ENCODE results near the gene MYO3B. TPM values are rescaled to one million over a fixed set of nuclear protein-coding genes. Genes with fewer than 3 reads are reported as not detected.

MYO3B gene
- total RNA-seq, 2 donors from 2014 or later, result 0.31 TPM; not detected in 1

- no peak overlapping the region for H3K4me3 Mint-ChIP-seq
- H3K9me3 Mint-ChIP-seq, result no peaks in the 10 kb centered on the region
- H3K27me3 Mint-ChIP-seq, result no peaks in the 10 kb centered on the region
- no peaks in the 10 kb centered on the region for H3K4me1 Mint-ChIP-seq (ENCODE audit: low read depth in 2 of 2)
- H3K27ac Mint-ChIP-seq, result no peak overlapping the region
- DNase-seq (ENCODE audit: low spot score), result no peak
- ATAC-seq, result no peak
- no peaks in the 10 kb centered on the region for H3K36me3 Mint-ChIP-seq
These were observed 29.8 kb upstream of the MYO3B start for GRCh38 chr2:170148161-170148560.

- no peaks in the 10 kb centered on the region for H3K9me3 Mint-ChIP-seq
- H3K36me3 Mint-ChIP-seq, result no peaks in the 10 kb centered on the region
- DNase-seq (ENCODE audit: low spot score), result no peak
- no peak overlapping the region for H3K27ac Mint-ChIP-seq
- no peak overlapping the region for H3K4me3 Mint-ChIP-seq
- no peaks in the 10 kb centered on the region for H3K4me1 Mint-ChIP-seq (ENCODE audit: low read depth in 2 of 2)
- H3K27me3 Mint-ChIP-seq, result peaks cover 0 to 8% of the 10 kb centered on the region in 2 donors
- ATAC-seq, result peak in 1 of 2 donors; percentile 28
These were observed 25.5 kb upstream of the MYO3B start for GRCh38 chr2:170152421-170152820.

- H3K27me3 Mint-ChIP-seq, result peaks cover 0 to 11% of the 10 kb centered on the region in 2 donors
- no peak for DNase-seq (ENCODE audit: low spot score)
These were observed 22.8 kb upstream of the MYO3B start for GRCh38 chr2:170155022-170155722.

GRCh38 chr2:170155723-170156253 lies 22.2 kb upstream of the MYO3B start:
- no peaks in the 10 kb centered on the region for H3K9me3 Mint-ChIP-seq
- DNase-seq (ENCODE audit: low spot score), result no peak
- no peaks in the 10 kb centered on the region for H3K4me1 Mint-ChIP-seq (ENCODE audit: low read depth in 2 of 2)
- no peak for ATAC-seq
- peaks cover 0 to 11% of the 10 kb centered on the region in 2 donors for H3K27me3 Mint-ChIP-seq
- H3K4me3 Mint-ChIP-seq, result no peak overlapping the region
- H3K27ac Mint-ChIP-seq, result no peak overlapping the region
- H3K36me3 Mint-ChIP-seq, result no peaks in the 10 kb centered on the region

More at GRCh38 chr2:170155022-170155722, 22.8 kb upstream of the MYO3B start:
- ATAC-seq, result peak in 1 of 2 donors; percentile 21
- no peaks in the 10 kb centered on the region for H3K9me3 Mint-ChIP-seq
- no peaks in the 10 kb centered on the region for H3K4me1 Mint-ChIP-seq (ENCODE audit: low read depth in 2 of 2)
- no peak overlapping the region for H3K4me3 Mint-ChIP-seq
- H3K27ac Mint-ChIP-seq, result no peak overlapping the region
- H3K36me3 Mint-ChIP-seq, result no peaks in the 10 kb centered on the region

- no peak for DNase-seq (ENCODE audit: low spot score)
These were observed 21.4 kb upstream of the MYO3B start for GRCh38 chr2:170156592-170156991.

GRCh38 chr2:170157025-170157684 lies 20.8 kb upstream of the MYO3B start:
- Mint-ChIP-seq H3K4me3 (no peak overlapping the region), H3K27me3 (peaks cover 11 to 16% of the 10 kb centered on the region in 2 donors), H3K9me3 (no peaks in the 10 kb centered on the region), H3K27ac (no peak overlapping the region), H3K36me3 (no peaks in the 10 kb centered on the region), H3K4me1 (ENCODE audit: low read depth in 2 of 2) (no peaks in the 10 kb centered on the region)
- DNase-seq (ENCODE audit: low spot score), result no peak
- no peak for ATAC-seq

More at GRCh38 chr2:170156592-170156991, 21.4 kb upstream of the MYO3B start:
- H3K4me3 Mint-ChIP-seq, result no peak overlapping the region
- no peaks in the 10 kb centered on the region for H3K9me3 Mint-ChIP-seq
- H3K27me3 Mint-ChIP-seq, result peaks cover 5 to 13% of the 10 kb centered on the region in 2 donors
- no peak overlapping the region for H3K27ac Mint-ChIP-seq
- no peak for ATAC-seq
- no peaks in the 10 kb centered on the region for H3K4me1 Mint-ChIP-seq (ENCODE audit: low read depth in 2 of 2)
- no peaks in the 10 kb centered on the region for H3K36me3 Mint-ChIP-seq

- peaks cover 16 to 22% of the 10 kb centered on the region in 2 donors for H3K27me3 Mint-ChIP-seq
- H3K9me3 Mint-ChIP-seq, result no peaks in the 10 kb centered on the region
- H3K4me3 Mint-ChIP-seq, result no peak overlapping the region
- no peak overlapping the region for H3K27ac Mint-ChIP-seq
- no peaks in the 10 kb centered on the region for H3K36me3 Mint-ChIP-seq
- H3K4me1 Mint-ChIP-seq (ENCODE audit: low read depth in 2 of 2), result no peaks in the 10 kb centered on the region
- DNase-seq (ENCODE audit: low spot score) (no peak), ATAC-seq (no peak)
These were observed 18.9 kb upstream of the MYO3B start for GRCh38 chr2:170159060-170159459.

GRCh38 chr2:170161516-170162270 lies 16.3 kb upstream of the MYO3B start:
- H3K4me1 Mint-ChIP-seq (ENCODE audit: low read depth in 2 of 2), result no peaks in the 10 kb centered on the region
- peaks cover 12 to 22% of the 10 kb centered on the region in 2 donors for H3K27me3 Mint-ChIP-seq
- DNase-seq (ENCODE audit: low spot score), result no peak
- ATAC-seq, result no peak
- H3K9me3 Mint-ChIP-seq, result no peaks in the 10 kb centered on the region
- no peak overlapping the region for H3K27ac Mint-ChIP-seq
- H3K36me3 Mint-ChIP-seq, result no peaks in the 10 kb centered on the region
- H3K4me3 Mint-ChIP-seq, result no peak overlapping the region

- no peaks in the 10 kb centered on the region for H3K4me1 Mint-ChIP-seq (ENCODE audit: low read depth in 2 of 2)
- H3K9me3 Mint-ChIP-seq, result no peaks in the 10 kb centered on the region
- H3K4me3 Mint-ChIP-seq, result no peak overlapping the region
- no peak overlapping the region for H3K27ac Mint-ChIP-seq
- H3K27me3 Mint-ChIP-seq, result peaks cover 8 to 22% of the 10 kb centered on the region in 2 donors
- ATAC-seq (no peak), DNase-seq (ENCODE audit: low spot score) (no peak)
- H3K36me3 Mint-ChIP-seq, result no peaks in the 10 kb centered on the region
These were observed 15.7 kb upstream of the MYO3B start for GRCh38 chr2:170162271-170162632.

- H3K27me3 Mint-ChIP-seq, result peaks cover 11 to 22% of the 10 kb centered on the region in 2 donors
- ATAC-seq (no peak), DNase-seq (ENCODE audit: low spot score) (no peak)
- H3K9me3 Mint-ChIP-seq, result no peaks in the 10 kb centered on the region
- no peaks in the 10 kb centered on the region for H3K4me1 Mint-ChIP-seq (ENCODE audit: low read depth in 2 of 2)
- H3K4me3 Mint-ChIP-seq, result no peak overlapping the region
- H3K36me3 Mint-ChIP-seq, result no peaks in the 10 kb centered on the region
- no peak overlapping the region for H3K27ac Mint-ChIP-seq
These were observed 14.4 kb upstream of the MYO3B start for GRCh38 chr2:170163411-170164065.

GRCh38 chr2:170165129-170165528 lies 12.8 kb upstream of the MYO3B start:
- Mint-ChIP-seq H3K27me3 (peaks cover 8 to 22% of the 10 kb centered on the region in 2 donors), H3K9me3 (no peaks in the 10 kb centered on the region), H3K36me3 (no peaks in the 10 kb centered on the region), H3K4me3 (no peak overlapping the region), H3K27ac (no peak overlapping the region), H3K4me1 (ENCODE audit: low read depth in 2 of 2) (no peaks in the 10 kb centered on the region)
- DNase-seq (ENCODE audit: low spot score) (no peak), ATAC-seq (no peak)

GRCh38 chr2:170166735-170167134 lies 11.2 kb upstream of the MYO3B start:
- DNase-seq (ENCODE audit: low spot score) (no peak), ATAC-seq (no peak)
- H3K27me3 Mint-ChIP-seq, result peaks cover 5 to 16% of the 10 kb centered on the region in 2 donors
- H3K4me1 Mint-ChIP-seq (ENCODE audit: low read depth in 2 of 2), result no peaks in the 10 kb centered on the region
- H3K27ac Mint-ChIP-seq, result no peak overlapping the region
- H3K9me3 Mint-ChIP-seq, result no peaks in the 10 kb centered on the region
- H3K36me3 Mint-ChIP-seq, result no peaks in the 10 kb centered on the region
- no peak overlapping the region for H3K4me3 Mint-ChIP-seq

GRCh38 chr2:170170281-170171040 lies 7.5 kb upstream of the MYO3B start:
- no peak overlapping the region for H3K4me3 Mint-ChIP-seq
- no peak for DNase-seq (ENCODE audit: low spot score)
- no peak overlapping the region for H3K27ac Mint-ChIP-seq
- no peaks in the 10 kb centered on the region for H3K4me1 Mint-ChIP-seq (ENCODE audit: low read depth in 2 of 2)
- no peaks in the 10 kb centered on the region for H3K9me3 Mint-ChIP-seq
- H3K36me3 Mint-ChIP-seq, result no peaks in the 10 kb centered on the region
- H3K27me3 Mint-ChIP-seq, result peaks cover 0 to 5% of the 10 kb centered on the region in 2 donors
- ATAC-seq, result no peak

All from natural killer cell treated with Interleukin-12 subunit alpha and Interleukin-12 subunit beta and Interleukin-15 and Interleukin-18, amount 100 ng/mL, for 72 hours (primary cell).